Stimulated activated naive CD8-positive, alpha-beta T cell treated with anti-CD3 and anti-CD28 coated beads, Interleukin-15, Interleukin-2, amounts not matched to agents 100 ng/mL and 50 ng/mL, for 24 hours (primary cell): ENCODE data around the gene LUC7L.
"Not testable (repeated sequence)": the region's sequence is repeated elsewhere in the genome, so short reads cannot be mapped to it uniquely, and the experiment has no call there.

Source experiments
- H3K27ac Mint-ChIP-seq: one replicate; pipeline ENCODE4 v1.8.0; 2021; ENCODE audit warnings: mild to moderate bottlenecking, mixed read lengths
- H3K27me3 Mint-ChIP-seq: one replicate; pipeline ENCODE4 v1.8.0; 2021; ENCODE audit warnings: mixed read lengths
- H3K36me3 Mint-ChIP-seq: one replicate; pipeline ENCODE4 v1.8.0; 2021; ENCODE audit warnings: low read depth, mixed read lengths
- H3K4me1 Mint-ChIP-seq: one replicate; pipeline ENCODE4 v1.8.0; 2021; ENCODE audit warnings: low read depth, mixed read lengths
- H3K4me3 Mint-ChIP-seq: one replicate; pipeline ENCODE4 v1.8.0; 2021; ENCODE audit warnings: mild to moderate bottlenecking, mixed read lengths
- H3K9me3 Mint-ChIP-seq: one replicate; pipeline ENCODE4 v1.8.0; 2021; ENCODE audit warnings: mixed read lengths

The LUC7L gene

DNA sequence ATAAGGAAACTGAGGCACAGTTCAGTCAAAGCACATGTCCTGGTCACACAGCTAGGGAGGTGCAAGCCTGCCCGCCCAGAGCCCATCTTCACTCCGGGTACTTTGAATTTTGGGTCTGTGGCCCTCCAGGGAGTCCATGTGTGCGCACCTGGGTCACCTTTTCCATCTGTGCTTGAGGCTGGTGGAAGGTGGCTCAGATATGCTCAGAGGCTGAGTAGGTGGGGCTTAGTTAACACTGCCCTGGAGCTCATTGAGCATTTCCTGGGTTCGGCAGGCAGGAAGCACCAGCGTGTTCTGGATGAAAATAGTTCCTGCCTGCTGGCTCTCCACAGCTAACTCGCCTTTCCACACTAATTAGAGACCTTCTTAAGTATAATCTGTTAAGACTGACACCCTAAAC is 24.6 kb upstream of the LUC7L start:
- no peaks in the 10 kb centered on the region for H3K9me3 Mint-ChIP-seq
- H3K36me3 Mint-ChIP-seq = peaks cover 26% of the 10 kb centered on the region
- H3K27ac Mint-ChIP-seq = peak overlapping the region; percentile 61
- H3K4me1 Mint-ChIP-seq = peaks cover 35% of the 10 kb centered on the region
- no peak overlapping the region for H3K4me3 Mint-ChIP-seq
- no peaks in the 10 kb centered on the region for H3K27me3 Mint-ChIP-seq

DNA sequence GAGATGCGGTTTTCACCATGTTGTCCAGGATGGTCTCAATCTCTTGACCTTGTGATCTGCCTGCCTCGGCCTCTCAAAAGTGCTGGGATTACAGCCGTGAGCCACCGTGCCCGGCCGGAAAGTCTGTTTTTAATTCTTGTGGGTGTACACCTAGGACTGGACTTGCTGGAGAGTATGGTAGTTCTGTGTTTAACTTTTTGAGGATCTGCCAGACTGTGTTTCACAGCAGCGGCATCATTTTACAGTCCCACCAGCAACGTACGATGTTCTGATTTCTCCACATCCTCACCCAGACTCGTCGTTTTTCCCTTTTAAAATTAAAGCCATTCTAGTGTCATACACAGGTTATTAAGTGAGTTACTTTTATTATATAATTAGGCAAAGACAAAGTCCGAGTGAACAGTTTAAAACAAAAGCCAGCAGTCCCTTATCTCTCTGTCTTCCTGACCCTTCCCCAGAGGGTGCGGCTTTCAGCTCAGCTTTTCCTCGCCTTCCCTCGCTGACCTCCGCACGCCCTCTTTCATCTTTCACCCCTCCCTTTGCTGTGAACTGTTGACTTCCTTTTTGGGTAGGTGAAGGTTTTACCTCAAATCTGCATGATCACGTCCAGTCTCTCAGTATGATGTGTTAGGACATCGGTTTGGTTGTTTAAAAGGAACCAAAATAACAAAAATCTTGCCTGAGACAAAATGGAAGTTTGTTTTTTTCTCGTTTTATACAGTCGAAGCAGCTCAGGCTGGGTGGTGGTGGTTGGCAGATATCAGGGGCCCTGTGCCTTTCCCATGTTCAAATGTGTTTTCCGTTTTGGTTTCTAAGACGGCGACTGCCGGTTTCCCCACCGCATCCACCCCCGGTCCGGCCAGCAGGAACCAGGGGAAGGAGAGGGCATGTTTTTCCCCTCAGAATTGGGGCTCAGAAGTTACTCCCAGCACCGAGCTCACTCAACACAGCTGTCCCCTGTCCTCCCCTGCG is 23.4 kb upstream of the LUC7L start:
- H3K27me3 Mint-ChIP-seq = no peaks in the 10 kb centered on the region
- peaks cover 40% of the 10 kb centered on the region for H3K4me1 Mint-ChIP-seq
- peaks cover 26% of the 10 kb centered on the region for H3K36me3 Mint-ChIP-seq
- H3K4me3 Mint-ChIP-seq = peak overlapping the region; percentile 76
- no peaks in the 10 kb centered on the region for H3K9me3 Mint-ChIP-seq
- peak overlapping the region; percentile 89 for H3K27ac Mint-ChIP-seq

DNA sequence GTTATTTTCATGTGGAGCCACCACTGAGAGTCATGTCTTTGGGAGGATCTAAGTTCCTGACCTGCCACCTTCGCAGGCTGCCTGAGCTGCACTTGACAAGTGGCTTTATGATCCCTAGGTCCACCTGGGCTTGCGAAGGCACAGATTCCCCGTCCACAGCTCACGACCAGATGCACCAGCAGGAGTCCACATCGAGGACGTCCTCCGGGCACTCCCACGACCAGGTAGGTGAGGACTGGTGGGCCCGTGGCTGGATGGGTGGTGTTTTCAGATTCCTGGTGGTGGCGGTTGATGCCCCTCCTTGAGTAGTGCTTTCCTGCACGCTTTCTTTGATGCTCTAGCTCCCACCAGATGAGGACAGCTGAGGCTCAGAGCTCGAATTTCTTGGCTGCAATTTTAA is 20.2 kb upstream of the LUC7L start:
- H3K27ac Mint-ChIP-seq = no peak overlapping the region
- no peaks in the 10 kb centered on the region for H3K9me3 Mint-ChIP-seq
- H3K4me3 Mint-ChIP-seq = no peak overlapping the region
- H3K27me3 Mint-ChIP-seq = no peaks in the 10 kb centered on the region
- H3K4me1 Mint-ChIP-seq = peaks cover 37% of the 10 kb centered on the region
- H3K36me3 Mint-ChIP-seq = peaks cover 16% of the 10 kb centered on the region

DNA sequence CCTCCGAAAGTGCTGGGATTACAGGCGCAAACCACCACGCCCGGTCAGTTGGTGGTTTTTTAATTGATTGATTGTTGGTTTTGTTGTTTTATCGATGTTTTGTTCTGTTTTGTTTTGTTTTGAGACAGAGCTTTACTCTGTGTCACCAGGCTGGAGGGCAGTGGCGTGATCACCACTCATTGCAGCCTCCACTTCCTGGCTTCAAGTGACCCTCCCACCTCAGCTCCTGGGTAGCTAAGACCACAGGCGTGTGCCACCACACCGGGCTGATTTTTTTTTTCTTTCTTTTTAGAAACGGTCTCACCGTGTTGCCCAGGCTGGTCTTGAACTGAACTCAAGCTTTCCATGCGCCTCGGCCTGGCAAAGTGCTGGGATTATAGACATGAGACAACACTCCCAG is 17.8 kb upstream of the LUC7L start:
- Mint-ChIP-seq H3K9me3 (no peaks in the 10 kb centered on the region), H3K4me1 (peaks cover 18% of the 10 kb centered on the region), H3K4me3 (no peak overlapping the region), H3K27me3 (no peaks in the 10 kb centered on the region), H3K27ac (no peak overlapping the region), H3K36me3 (peaks cover 11% of the 10 kb centered on the region)

DNA sequence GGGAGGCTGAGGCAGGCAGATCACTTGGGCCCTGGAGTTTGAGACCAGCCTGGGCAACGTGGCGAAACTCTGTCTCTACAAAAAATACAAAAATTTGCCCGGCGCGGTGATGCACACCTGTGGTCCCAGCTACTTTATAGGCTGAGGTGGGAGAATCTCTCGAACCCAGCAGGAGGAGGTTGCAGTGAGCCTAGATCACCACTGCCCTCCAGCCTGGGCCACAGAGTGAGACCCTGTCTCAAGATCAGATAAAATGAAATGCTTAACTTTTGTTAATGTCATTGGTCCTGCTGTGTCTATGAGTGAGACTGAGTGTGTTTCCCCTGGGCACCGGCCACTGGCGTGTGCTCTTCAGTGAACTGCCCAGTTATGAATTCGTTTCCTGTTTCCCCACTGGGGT is 15.9 kb upstream of the LUC7L start:
- H3K27ac Mint-ChIP-seq = no peak overlapping the region
- H3K27me3 Mint-ChIP-seq = no peaks in the 10 kb centered on the region
- no peak overlapping the region for H3K4me3 Mint-ChIP-seq
- no peaks in the 10 kb centered on the region for H3K9me3 Mint-ChIP-seq
- peaks cover 4% of the 10 kb centered on the region for H3K36me3 Mint-ChIP-seq
- H3K4me1 Mint-ChIP-seq = peaks cover 19% of the 10 kb centered on the region

DNA sequence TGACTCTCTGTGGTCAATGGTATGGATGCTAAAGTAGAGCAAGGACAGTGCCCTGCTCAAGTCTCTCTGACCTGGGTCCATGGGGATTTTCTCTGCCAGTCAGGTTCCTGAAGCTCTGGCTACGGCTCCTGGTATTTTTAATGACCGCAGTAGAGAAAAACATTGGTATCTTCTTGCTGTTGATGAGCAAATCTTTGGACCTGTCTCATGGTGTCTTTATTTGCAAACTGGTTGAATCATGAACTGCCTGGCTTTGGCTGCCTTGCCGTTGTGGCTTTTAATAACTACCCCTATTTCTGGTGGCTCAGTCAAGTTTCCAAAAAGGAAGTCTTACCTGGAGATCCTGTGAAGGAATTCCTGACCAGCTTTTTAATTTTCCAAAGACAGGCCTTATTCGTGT is 14.1 kb upstream of the LUC7L start:
- no peaks in the 10 kb centered on the region for H3K27me3 Mint-ChIP-seq
- peaks cover 4% of the 10 kb centered on the region for H3K36me3 Mint-ChIP-seq
- no peak overlapping the region for H3K27ac Mint-ChIP-seq
- H3K9me3 Mint-ChIP-seq = no peaks in the 10 kb centered on the region
- H3K4me1 Mint-ChIP-seq = peaks cover 24% of the 10 kb centered on the region
- H3K4me3 Mint-ChIP-seq = no peak overlapping the region

DNA sequence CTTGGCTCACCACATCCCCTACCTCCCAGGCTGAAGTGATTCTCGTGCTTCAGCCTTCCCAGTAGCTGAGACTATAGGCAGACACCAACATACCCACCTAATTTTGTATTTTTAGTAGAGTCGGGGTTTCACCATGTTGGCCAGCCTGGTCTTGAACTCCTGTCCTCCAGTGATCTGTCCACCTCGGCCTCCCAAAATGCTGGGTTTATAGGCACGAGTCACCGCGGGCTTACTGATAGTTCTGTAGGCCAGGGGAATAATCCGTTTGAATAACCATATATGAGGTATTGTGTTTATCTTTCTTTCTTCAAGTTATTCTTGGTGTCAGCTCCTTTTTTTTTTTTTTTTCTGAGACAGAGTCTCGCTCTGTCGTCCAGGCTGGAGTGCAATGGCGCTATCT is 13.0 kb upstream of the LUC7L start:
- H3K4me1 Mint-ChIP-seq = peaks cover 24% of the 10 kb centered on the region
- no peak overlapping the region for H3K27ac Mint-ChIP-seq
- no peak overlapping the region for H3K4me3 Mint-ChIP-seq
- no peaks in the 10 kb centered on the region for H3K27me3 Mint-ChIP-seq
- no peaks in the 10 kb centered on the region for H3K9me3 Mint-ChIP-seq
- peaks cover 5% of the 10 kb centered on the region for H3K36me3 Mint-ChIP-seq

DNA sequence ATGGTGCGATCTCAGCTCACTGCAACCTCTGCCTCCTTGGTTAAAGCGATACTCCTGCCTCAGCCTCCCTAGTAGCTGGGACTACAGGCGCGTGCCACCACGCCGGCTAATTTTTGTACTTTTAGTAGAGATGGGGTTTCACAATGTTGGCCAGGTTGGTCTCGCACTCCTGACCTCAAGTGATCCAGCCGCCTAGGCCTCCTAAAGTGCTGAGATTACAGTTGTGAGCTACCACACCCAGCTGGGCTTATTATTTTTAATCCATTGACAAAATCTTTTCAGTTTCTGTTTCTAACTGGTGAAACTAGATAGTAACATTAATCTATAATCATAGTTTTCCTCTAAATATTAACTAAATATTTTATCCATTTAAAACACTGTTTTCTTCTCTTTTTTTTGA is 11.3 kb upstream of the LUC7L start:
- Mint-ChIP-seq H3K36me3 (peaks cover 9% of the 10 kb centered on the region), H3K9me3 (no peaks in the 10 kb centered on the region), H3K27ac (no peak overlapping the region), H3K27me3 (no peaks in the 10 kb centered on the region), H3K4me3 (no peak overlapping the region), H3K4me1 (peaks cover 29% of the 10 kb centered on the region)

DNA sequence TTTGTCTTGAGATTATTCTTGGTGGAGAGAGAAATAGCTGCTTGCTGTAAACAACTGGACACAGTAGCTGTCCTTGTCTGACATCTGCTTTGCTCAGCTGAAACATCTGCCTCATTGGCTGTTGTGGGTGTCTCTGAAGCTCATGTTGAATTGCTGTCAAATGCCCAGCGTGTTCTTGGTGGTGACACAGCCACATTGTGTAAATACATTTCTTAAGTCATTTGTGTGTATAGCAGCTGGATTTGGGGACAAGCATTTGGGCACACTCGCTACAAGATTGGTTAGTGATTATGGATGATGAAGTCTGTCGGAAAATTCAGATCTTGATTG is 10.7 kb upstream of the LUC7L start:
- Mint-ChIP-seq H3K9me3 (no peaks in the 10 kb centered on the region), H3K27me3 (no peaks in the 10 kb centered on the region), H3K36me3 (peaks cover 12% of the 10 kb centered on the region), H3K27ac (peak overlapping the region; percentile 2), H3K4me3 (no peak overlapping the region), H3K4me1 (peaks cover 36% of the 10 kb centered on the region)

DNA sequence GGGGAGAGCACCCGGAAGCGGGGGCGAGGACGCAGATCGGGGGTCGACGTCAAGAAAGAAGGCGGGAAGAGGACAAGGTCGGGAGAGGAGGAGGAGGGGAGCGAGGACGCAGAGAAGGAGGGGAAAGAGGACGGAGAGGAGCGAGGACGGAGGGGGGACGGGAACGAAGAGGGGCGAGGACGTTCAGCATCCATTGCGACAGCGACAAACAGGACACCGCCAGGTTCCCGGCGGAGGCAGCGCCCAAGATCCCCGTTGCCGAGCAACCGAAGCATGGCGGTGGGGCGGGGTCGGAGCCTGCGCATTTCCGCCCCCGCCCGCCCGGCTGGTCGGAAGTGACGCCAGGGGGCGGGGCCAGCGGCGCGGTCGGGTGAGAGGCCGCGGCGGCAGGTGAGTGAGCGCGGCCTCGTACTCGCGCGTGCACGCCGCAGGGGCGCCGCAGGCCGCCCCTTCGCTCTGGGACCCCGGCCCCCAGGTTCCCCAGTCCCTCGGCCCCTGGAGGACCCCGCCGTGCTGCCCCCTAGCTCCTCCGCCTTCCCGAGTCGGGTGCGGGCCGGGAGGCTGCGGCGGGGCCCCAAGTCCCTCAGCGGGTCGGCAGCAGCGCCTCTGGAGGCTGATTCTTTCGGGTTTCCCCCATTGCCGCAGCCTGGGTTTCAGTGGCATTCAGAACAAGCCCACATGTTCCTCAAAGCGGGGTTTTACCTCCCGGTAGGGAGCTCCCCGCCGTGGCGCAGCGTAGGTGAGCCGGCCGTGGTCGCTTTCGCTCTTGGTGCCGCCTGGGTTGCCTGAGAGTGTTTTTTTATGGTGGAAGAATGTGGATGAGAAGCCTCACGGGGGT is 5.4 kb upstream of the LUC7L start, which contains the start of gene FAM234A:
Gene FAM234A, plus strand, starts transcription at position 354 of the 838 bp plus-strand sequence. CDS start 19,593 bp downstream, outside the sequence.
- peaks cover 29% of the 10 kb centered on the region for H3K4me1 Mint-ChIP-seq
- H3K9me3 Mint-ChIP-seq = no peaks in the 10 kb centered on the region

DNA sequence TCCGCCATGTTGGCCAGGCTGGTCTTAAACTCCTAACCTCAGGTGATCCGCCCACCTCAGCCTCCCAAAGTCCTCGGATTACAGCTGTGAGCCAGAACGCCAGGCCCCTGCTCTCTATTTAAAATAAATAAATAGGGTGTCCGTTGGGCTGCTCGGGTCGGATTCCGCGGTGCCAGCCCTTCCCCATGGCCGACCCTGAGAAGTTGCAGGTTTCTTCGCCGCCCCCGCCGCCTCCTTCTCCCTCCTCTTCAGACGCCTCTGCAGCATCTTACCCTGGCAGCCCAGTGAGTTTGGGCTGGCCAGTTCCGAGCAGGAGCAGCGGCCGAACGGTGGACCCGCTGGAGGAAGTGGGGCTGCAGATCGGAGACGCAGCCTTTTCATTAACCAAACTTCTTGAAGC is 1.7 kb upstream of the LUC7L start:
- H3K9me3 Mint-ChIP-seq = no peaks in the 10 kb centered on the region
- peaks cover 45% of the 10 kb centered on the region for H3K4me1 Mint-ChIP-seq
- H3K27ac Mint-ChIP-seq = no peak overlapping the region
- no peak overlapping the region for H3K4me3 Mint-ChIP-seq
- peaks cover 33% of the 10 kb centered on the region for H3K36me3 Mint-ChIP-seq
- H3K27me3 Mint-ChIP-seq = no peaks in the 10 kb centered on the region

More for the DNA sequence above, 5.4 kb upstream of the LUC7L start, which contains the start of gene FAM234A:
- H3K4me3 Mint-ChIP-seq = peak within 1 kb of the TSS; percentile 93
- H3K36me3 Mint-ChIP-seq = peaks cover 12% of the 10 kb centered on the region
- no peaks in the 10 kb centered on the region for H3K27me3 Mint-ChIP-seq
- H3K27ac Mint-ChIP-seq = peak within 1 kb of the TSS; percentile 100

DNA sequence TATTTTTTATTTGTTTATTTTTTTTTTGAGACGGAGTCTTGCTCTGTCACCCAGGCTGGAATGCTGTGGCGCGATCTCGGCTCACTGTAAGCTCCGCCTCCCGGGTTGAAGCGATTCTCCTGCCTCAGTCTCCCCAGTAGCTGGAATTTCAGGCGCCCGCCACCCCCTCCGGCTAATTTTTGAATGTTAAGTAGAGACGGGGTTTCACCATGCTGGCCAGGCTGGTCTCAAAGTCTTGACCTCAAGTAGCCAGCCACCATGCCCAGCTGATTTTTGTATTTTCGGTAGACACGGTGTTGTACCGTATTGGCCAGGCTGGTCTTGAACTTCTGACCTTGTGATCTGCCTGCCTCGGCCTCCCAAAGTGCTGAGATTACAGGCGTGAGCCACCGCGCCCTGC is 1.1 kb upstream of the LUC7L start:
- not testable (repeated sequence) for H3K27ac Mint-ChIP-seq, H3K9me3 Mint-ChIP-seq, H3K4me3 Mint-ChIP-seq, H3K27me3 Mint-ChIP-seq
- H3K4me1 Mint-ChIP-seq = peaks cover 41% of the 10 kb centered on the region
- H3K36me3 Mint-ChIP-seq = peaks cover 35% of the 10 kb centered on the region

DNA sequence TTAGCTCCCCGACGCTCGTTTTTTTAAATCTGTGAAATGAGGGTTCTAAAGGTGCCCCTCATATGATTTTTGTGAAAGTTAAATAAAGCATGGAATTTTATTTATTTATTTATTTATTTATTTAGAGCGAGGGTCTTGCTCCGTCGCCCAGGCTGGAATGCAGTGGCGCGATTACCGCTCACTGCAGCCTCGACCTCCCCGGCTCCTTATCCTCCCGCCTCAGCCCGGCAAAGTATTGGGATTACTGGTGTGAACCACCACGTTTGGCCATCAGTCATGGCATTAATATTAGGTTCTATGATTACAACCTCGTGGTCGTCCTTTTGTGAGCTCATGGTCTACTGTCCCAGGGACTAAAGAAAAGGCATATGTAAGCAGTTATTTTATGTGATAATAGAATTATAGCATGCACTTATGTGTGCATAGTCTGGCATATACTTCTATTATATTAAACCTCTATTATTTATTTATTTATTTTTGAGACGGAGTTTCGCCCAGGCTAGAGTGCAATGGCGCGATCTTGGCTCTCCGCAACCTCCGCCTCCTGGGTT is 557 bp upstream of the LUC7L start:
- peaks cover 31% of the 10 kb centered on the region for H3K36me3 Mint-ChIP-seq

DNA sequence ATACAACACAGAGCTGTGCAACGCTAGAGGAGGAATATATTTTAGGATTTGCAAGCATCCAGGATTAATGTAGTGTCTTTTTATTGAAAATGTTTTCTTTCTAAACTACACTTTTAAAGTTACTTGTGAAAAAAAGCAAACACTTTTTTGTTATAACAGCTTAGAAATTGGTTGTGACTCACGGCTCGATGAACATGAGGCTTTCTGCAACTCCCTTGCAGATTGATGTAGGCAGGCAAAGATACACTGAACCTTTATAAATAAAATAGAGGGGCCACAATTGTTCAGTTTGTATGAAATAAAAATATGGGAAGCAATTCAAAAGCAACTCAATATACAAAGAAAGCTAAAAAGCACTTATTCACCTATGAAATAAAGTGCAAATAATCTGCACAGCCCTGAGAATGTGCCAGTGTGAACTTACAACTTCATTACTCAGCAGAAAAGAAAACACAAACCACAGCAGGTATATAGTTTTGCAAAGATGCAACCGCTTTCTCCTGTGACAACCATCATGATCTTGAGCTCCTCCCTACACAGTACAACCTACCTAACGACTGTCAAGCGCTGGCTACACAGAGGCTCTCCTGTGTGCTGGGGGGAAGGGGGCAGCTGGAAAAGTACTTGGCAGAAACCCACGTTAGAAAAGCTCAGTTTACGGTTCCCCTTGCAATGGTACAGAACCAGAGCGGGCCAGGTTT is 948 bp downstream of the LUC7L start:
- Mint-ChIP-seq H3K4me3 (peak overlapping the region; percentile 95), H3K36me3 (peaks cover 38% of the 10 kb centered on the region), H3K9me3 (no peaks in the 10 kb centered on the region), H3K27me3 (no peaks in the 10 kb centered on the region), H3K4me1 (peaks cover 31% of the 10 kb centered on the region), H3K27ac (peak overlapping the region; percentile 83)

More for the DNA sequence above, 557 bp upstream of the LUC7L start:
- Mint-ChIP-seq H3K4me1 (peaks cover 37% of the 10 kb centered on the region), H3K27ac (peak overlapping the region; percentile 65), H3K9me3 (no peaks in the 10 kb centered on the region), H3K27me3 (no peaks in the 10 kb centered on the region), H3K4me3 (peak overlapping the region; percentile 95)
